GM12864 (cell line): ENCODE results near the gene OCIAD2.

Experiments used
- DNase-seq: peaks from one replicate; pipeline ENCODE4 v3.0.0-alpha.2; 2011; ENCODE audit warnings: low read depth
- H3K4me3 ChIP-seq: 2 replicates; pipeline ENCODE4 v1.5.1; 2011; ENCODE audit warnings: mild to moderate bottlenecking, low read depth, low read length, control low read depth
- CTCF ChIP-seq: IDR thresholded peaks from 2 replicates; pipeline ENCODE4 v1.5.1; 2011; ENCODE audit warnings: low read depth, mild to moderate bottlenecking, moderate library complexity, low read length, control low read depth, inconsistent platforms; ENCODE audit errors: missing control alignments

OCIAD2 gene

GRCh38 chr4:48944756-48945241, 38.2 kb upstream of the OCIAD2 start:
- peak; percentile 10 for DNase-seq
- H3K4me3 ChIP-seq, result no peak overlapping the region
- peak; percentile 65 for TF ChIP-seq CTCF

- no peak for TF ChIP-seq CTCF
- H3K4me3 ChIP-seq, result no peak overlapping the region
- DNase-seq, result no peak
Observed at GRCh38 chr4:48944252-48944651, 37.7 kb upstream of the OCIAD2 start.

DNA sequence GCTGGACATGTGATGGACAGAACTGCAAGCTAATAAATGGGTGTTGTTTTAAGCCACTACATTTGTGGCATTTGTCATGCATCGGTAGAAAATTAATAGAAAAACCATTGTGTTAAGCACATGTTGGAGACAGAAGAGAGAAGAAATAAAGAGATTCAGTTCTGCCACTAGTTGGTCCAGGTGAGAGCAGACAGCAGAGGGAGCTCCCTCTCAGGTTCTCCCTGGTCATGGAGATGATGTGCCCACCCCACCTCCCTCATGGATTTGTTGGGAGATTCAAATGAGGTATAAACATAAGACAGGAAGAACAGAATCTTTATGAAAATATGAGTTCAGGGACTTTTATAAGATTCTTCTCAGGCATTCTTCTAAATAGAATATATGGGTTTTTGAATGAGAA, 36.8 kb upstream of the OCIAD2 start:
- peak; percentile 15 for TF ChIP-seq CTCF
- no peak overlapping the region for H3K4me3 ChIP-seq
- no peak for DNase-seq

GRCh38 chr4:48939785-48940184, 33.2 kb upstream of the OCIAD2 start:
- DNase-seq, result no peak
- H3K4me3 ChIP-seq, result no peak overlapping the region
- TF ChIP-seq CTCF, result no peak

DNA sequence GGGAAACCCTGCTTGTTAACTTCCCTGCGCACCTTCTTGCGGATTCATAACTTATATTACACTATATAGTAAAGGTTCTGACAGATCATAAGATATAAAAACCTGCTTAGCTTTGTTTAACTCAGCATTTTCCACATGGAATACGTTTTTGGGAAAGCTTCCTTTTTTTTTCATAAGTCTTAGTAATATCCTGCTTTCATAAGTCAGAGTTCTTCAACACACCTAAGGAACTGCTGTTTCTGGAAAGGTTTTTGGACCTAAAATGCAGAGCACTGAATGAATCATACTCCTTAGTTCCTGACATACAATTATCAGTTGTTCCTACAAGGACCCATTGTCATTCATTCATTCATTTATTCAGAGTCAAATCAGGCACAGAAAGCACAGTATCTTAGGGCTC, 32.3 kb upstream of the OCIAD2 start:
- DNase-seq, result no peak
- no peak for TF ChIP-seq CTCF
- H3K4me3 ChIP-seq, result no peak overlapping the region

DNA sequence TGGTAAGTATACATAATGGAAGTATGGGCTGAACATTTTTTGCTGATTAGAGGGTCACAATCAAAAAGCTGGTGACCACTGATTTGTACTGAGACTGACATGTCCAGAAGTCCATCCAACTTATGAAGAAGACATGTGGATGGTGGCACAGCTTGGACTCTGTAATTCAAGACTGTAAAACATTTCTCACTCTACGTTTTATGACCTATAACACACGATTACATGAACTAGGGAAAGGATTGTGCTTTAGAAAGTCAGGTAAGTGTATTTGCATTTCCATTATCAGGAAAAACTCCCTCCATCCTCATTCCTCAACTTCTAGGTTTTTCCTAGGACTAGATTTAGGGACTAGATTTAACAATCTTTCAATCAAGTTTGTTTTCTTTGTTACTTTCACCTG, 30.5 kb upstream of the OCIAD2 start:
- H3K4me3 ChIP-seq, result no peak overlapping the region
- DNase-seq, result no peak
- TF ChIP-seq CTCF, result no peak

- TF ChIP-seq CTCF, result no peak
- no peak overlapping the region for H3K4me3 ChIP-seq
- no peak for DNase-seq
Observed at GRCh38 chr4:48931459-48931858, 24.9 kb upstream of the OCIAD2 start.
